ENCODE data around the gene LRRC4B. TPM values are rescaled to one million over a fixed set of nuclear protein-coding genes. Genes with fewer than 3 reads are reported as not detected.

Gene LRRC4B
- polyA plus RNA-seq, 1 of the 3 experiments (the other 2 are of a cell fraction) = 6.9 TPM

DNA sequence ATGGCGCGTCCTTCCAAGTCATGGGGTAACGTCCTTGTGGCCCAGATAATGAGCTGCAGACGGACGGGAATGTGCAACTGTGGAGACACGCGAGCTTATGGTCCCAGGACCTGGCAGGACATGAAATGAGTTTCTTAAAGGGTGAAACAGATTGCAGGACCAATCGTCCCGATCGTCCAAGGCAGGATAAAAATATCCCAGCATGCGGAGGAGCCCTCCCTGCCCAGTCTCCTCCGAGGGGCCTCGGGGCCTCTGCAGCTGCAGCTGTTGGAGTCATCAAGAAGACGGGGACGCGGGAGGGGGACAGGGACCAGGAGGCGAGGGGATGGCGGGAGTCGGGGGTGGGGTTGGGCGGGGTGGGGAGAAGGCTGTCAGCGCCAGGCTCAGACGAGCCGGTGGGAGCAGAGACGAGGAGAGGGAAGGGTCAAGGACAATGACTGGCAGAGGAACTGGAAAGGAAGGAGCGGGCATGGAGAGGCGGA is 77.2 kb downstream of the LRRC4B start:
- ChIA-PET POLR2A (interaction anchor here (0.6 kb wide), 1 partner anchor 18 kb away, joined by 4 read pairs; no protein-coding TSS in a partner anchor), CTCF (interaction anchor here (3.1 kb wide), 1 partner anchor 66 kb away, joined by 9 read pairs; no protein-coding TSS in a partner anchor)
- peaks cover 0 to 3% of the 10 kb centered on the region in 2 experiments; a peak in 1 of 4 replicates for H3K4me1 ChIP-seq (ENCODE audit: control insufficient read depth in 1 of 2, insufficient read depth in 2 of 2, low read depth in 1 of 2, low read length in 1 of 2)
- H4K20me1 ChIP-seq (ENCODE audit: insufficient read depth) = no peaks in the 10 kb centered on the region
- H3K79me2 ChIP-seq (ENCODE audit: insufficient read depth) = no peaks in the 10 kb centered on the region
- no peaks in the 10 kb centered on the region for H3F3A ChIP-seq (replicated peaks; ENCODE audit: insufficient read depth)
- peaks cover 0 to 3% of the 10 kb centered on the region in 2 experiments for H3K36me3 ChIP-seq (replicated peaks in 1 of 2; ENCODE audit: control insufficient read depth in 1 of 2, insufficient read depth in 2 of 2, low read length in 1 of 2)
- no peak overlapping the region for H3K27ac ChIP-seq (ENCODE audit: low read depth in 2 of 2, low read length in 1 of 2)
- no peak overlapping the region for H3K9ac ChIP-seq
- no peaks in the 10 kb centered on the region for H3K9me2 ChIP-seq
- no peak overlapping the region for H2AFZ ChIP-seq (ENCODE audit: low read depth)
- no peak overlapping the region for H3K4me3 ChIP-seq (ENCODE audit: low read depth in 2 of 2, low read length in 1 of 2)
- TF ChIP-seq NFIC (IDR thresholded peaks at IDR 0.05; ENCODE audit: borderline replicate concordance) (no peak), RXRA (IDR thresholded peaks at IDR 0.05; ENCODE audit: borderline replicate concordance, low read depth) (no peak), FOXM1 (IDR thresholded peaks at IDR 0.05; ENCODE audit: low read depth) (no peak), ELF1 (IDR thresholded peaks at IDR 0.05) (no peak), EP300 (IDR thresholded peaks at IDR 0.05; ENCODE audit: borderline replicate concordance in 1 of 2, low read depth in 1 of 2, low read length in 1 of 2) (no peak), SIN3A (IDR thresholded peaks at IDR 0.05; ENCODE audit: borderline replicate concordance, low read depth, low read length) (no peak), GATA2 (CRISPR knock-in tag; IDR thresholded peaks at IDR 0.05) (no peak), CHD2 (IDR thresholded peaks at IDR 0.05; ENCODE audit: low read length, partially characterized antibody) (no peak)
- TF ChIP-seq, protein P1, sequence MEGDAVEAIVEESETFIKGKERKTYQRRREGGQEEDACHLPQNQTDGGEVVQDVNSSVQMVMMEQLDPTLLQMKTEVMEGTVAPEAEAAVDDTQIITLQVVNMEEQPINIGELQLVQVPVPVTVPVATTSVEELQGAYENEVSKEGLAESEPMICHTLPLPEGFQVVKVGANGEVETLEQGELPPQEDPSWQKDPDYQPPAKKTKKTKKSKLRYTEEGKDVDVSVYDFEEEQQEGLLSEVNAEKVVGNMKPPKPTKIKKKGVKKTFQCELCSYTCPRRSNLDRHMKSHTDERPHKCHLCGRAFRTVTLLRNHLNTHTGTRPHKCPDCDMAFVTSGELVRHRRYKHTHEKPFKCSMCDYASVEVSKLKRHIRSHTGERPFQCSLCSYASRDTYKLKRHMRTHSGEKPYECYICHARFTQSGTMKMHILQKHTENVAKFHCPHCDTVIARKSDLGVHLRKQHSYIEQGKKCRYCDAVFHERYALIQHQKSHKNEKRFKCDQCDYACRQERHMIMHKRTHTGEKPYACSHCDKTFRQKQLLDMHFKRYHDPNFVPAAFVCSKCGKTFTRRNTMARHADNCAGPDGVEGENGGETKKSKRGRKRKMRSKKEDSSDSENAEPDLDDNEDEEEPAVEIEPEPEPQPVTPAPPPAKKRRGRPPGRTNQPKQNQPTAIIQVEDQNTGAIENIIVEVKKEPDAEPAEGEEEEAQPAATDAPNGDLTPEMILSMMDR (IDR thresholded peaks at IDR 0.05) = no peak
- TF ChIP-seq, protein P2, sequence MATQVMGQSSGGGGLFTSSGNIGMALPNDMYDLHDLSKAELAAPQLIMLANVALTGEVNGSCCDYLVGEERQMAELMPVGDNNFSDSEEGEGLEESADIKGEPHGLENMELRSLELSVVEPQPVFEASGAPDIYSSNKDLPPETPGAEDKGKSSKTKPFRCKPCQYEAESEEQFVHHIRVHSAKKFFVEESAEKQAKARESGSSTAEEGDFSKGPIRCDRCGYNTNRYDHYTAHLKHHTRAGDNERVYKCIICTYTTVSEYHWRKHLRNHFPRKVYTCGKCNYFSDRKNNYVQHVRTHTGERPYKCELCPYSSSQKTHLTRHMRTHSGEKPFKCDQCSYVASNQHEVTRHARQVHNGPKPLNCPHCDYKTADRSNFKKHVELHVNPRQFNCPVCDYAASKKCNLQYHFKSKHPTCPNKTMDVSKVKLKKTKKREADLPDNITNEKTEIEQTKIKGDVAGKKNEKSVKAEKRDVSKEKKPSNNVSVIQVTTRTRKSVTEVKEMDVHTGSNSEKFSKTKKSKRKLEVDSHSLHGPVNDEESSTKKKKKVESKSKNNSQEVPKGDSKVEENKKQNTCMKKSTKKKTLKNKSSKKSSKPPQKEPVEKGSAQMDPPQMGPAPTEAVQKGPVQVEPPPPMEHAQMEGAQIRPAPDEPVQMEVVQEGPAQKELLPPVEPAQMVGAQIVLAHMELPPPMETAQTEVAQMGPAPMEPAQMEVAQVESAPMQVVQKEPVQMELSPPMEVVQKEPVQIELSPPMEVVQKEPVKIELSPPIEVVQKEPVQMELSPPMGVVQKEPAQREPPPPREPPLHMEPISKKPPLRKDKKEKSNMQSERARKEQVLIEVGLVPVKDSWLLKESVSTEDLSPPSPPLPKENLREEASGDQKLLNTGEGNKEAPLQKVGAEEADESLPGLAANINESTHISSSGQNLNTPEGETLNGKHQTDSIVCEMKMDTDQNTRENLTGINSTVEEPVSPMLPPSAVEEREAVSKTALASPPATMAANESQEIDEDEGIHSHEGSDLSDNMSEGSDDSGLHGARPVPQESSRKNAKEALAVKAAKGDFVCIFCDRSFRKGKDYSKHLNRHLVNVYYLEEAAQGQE (IDR thresholded peaks at IDR 0.05; ENCODE audit: low read depth, low read length) = no peak
- TF ChIP-seq, protein P3, sequence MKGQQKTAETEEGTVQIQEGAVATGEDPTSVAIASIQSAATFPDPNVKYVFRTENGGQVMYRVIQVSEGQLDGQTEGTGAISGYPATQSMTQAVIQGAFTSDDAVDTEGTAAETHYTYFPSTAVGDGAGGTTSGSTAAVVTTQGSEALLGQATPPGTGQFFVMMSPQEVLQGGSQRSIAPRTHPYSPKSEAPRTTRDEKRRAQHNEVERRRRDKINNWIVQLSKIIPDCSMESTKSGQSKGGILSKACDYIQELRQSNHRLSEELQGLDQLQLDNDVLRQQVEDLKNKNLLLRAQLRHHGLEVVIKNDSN (IDR thresholded peaks at IDR 0.05; ENCODE audit: borderline replicate concordance, low read depth) = no peak
- H3K27me3 ChIP-seq (ENCODE audit: insufficient read depth) = peaks cover 5% of the 10 kb centered on the region; the same call in 1 of the 2 replicates
- no peaks in the 10 kb centered on the region; the same call in 1 of the 2 replicates for H3K9me3 ChIP-seq
- H3K4me2 ChIP-seq = no peak overlapping the region
- no peak for DNase-seq
- 44% methylated on average over 25 of the region's 26 CpGs for WGBS (ENCODE audit: low lambda C conversion rate)

Data from SK-N-SH (cell line).